ENCODE data around the gene ASS1. TPM values are rescaled to one million over a fixed set of nuclear protein-coding genes. Genes with fewer than 3 reads are reported as not detected.

Gene ASS1
- total RNA-seq, 1 donor from 2014 or later = 84.8 TPM

DNA sequence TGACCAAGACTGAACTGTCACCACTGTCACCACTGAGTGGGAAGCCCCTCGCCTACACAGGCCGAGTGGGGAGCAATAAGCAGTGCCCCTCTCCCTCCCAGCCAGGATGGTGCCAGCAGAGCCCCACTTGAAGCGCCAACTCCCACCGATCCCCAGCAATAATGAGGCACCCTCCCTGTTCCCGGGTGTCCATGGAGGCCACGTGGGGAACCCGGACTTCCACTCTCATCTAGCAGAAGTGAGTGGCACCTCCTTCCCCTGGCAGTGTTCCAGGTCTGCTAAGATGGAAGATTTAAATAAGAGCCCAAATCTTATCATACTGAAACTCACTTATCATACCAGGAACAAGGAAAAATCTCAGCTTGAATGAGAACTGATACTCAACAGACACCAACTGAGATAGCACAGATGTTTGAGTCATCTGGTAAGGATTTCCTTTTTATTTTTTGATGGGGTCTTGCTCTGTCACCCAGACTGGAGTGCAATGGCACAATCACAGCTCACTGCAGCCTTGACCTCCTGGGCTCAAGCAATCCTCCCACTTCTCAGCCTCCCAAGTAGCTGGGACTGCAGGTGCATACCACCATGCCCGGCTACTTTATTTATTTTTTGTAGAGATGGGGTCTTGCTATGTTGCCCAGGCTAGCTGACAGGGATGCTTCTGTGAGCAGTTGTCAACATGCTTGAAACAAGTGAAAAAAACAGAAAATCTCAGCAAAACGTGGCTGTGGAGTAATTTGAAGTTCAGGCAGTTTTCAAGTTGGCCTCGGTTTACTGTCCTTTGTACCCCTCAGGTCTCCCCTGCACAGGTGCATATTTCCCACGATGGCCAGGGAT, 29.6 kb upstream of the ASS1 start:
- DNase-seq (ENCODE audit: missing footprints) (no peak), ATAC-seq (no peak)
- intact Hi-C loops (cut with DNase I) = no loop called here

DNA sequence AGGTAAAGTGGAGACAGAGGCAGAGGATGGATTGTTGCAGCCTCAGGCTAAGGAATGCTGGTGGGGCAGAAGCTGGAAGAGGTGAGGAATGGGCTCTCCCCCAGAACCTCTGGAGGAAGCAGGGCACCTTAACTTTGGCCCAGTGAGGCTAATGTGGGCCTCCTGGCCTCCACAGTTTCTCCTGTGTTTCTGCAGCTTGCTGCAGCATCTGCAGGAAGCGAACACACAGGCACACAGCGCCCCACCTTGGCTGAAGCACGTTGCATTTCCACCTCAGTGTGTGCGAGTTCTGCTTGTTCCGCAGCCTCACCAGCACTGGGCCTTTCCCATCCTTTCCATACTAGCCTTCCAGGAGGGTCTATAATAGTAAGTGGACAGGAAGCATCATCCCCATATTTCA, 27.2 kb upstream of the ASS1 start:
- DNase-seq (ENCODE audit: missing footprints) (no peak), ATAC-seq (no peak)
- intact Hi-C loops (cut with DNase I) = no loop called here

DNA sequence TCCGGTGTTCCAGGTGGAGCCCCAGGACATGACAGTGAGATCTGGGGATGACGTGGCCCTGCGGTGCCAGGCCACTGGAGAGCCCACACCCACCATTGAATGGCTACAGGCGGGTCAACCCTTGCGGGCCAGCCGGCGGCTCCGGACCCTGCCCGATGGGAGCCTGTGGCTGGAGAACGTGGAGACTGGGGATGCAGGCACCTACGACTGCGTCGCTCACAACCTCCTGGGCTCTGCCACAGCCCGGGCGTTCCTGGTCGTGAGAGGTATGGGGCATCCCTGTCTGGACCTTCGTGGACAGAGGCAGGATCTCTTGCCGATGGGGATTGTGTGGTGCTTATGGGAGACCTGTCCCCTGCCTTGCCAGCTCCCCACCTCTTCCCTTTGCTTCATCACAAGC, 26.0 kb upstream of the ASS1 start:
- DNase-seq (ENCODE audit: missing footprints) = peak; percentile 27
- intact Hi-C loops (cut with DNase I) = no loop called here
- ATAC-seq = no peak

DNA sequence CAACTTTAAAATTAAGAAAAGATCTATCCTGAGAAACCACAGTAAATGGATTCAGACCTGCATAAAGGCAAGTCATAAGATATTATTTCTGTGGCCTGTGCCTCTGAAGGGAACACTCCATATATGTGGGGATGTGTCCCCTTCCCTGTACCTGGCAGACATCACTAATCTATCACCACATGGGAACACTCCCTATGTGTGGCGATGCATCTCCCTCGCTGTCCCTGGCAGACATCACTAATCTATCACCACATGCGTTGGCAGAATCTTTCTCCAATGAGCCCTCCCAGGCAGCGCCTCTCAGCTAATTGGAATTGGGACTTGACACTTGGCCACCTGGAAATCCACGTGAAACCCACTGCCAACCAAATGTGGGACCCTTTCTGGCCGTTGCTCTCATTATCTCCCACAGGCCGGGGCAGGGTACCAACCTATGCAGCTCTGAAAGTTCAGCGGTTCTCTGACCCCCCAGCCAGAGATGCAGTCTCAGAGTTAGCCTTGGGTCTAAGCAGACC, 25.2 kb upstream of the ASS1 start:
- intact Hi-C loops (cut with DNase I) = no loop called here
- peak; percentile 41 for DNase-seq (ENCODE audit: missing footprints)
- no peak for ATAC-seq

DNA sequence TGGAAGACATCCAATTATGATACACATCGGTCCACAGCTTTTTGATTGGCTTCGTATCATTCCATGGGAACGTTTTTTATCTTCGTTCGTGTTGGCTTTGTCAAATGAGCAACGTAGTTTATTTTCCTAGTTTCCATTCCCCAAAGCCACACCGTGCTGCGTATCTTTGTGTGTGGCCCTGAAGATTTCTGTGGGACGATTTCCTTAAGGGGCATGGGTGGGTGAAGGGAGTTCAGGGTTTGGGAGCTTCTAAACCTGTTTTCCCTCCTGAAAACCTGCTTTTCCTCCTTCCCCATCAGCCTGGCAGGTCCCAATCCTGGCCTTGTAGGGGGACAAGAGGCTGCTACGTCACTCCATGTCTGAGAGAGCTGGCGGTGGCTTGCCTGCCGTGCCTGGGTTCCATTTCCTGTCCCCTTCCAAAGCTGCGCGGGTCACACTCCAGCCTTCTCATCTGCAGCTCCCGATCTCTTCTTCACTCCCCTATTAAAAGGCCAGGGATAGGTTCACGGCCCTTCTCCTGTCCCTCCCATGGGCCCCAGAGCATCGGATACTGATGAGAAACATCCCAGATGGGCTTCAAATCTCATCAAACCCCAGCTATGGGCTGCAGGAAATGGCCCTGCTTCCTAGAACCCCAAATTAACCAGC, 23.5 kb upstream of the ASS1 start:
- no peak for ATAC-seq
- DNase-seq (ENCODE audit: missing footprints) = peak; percentile 42
- intact Hi-C loops (cut with DNase I) = no loop called here

DNA sequence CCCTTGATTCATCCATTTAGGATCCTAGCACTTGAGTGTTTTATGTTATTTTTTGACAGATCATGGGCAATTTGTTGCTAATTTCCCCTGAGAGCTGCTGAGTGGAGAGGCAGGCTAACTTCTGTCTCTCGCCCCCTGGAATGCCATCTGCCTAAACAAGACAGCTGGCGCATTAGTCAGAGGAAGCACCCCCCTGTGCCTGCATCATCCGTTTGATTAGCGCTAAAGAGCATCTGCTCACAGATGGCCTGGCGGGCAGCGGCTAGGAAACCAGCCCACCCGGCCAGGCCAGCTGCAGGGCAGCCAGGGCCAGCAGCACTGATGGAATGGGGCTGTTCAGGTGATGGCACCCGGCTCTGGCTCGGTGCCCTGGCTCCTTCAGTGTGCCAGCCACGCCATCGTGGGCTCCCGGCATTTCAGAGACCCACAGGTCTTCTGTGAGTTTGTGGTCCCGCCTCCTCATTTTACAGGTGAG, 22.9 kb upstream of the ASS1 start:
- intact Hi-C loops (cut with DNase I) = no loop called here
- ATAC-seq = no peak
- DNase-seq (ENCODE audit: missing footprints) = peak; percentile 53

DNA sequence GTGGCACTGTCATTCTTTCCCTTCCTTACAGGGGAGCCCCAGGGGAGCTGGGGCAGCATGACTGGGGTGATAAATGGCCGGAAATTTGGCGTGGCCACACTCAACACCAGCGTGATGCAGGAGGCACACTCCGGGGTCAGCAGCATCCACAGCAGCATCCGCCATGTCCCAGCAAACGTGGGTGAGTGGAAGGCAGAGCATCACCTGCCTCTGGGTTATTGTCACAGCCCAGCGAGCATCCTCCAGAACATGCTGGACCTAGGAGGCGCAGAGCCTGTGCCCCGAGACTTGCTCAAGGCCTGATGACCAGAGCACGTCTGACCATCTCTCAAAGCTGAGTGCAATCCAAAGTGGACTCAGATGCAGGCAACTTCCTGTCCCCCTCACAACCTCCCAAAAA, 22.2 kb upstream of the ASS1 start:
- ATAC-seq (no peak), DNase-seq (ENCODE audit: missing footprints) (peak; percentile 15)
- intact Hi-C loops (cut with DNase I) = no loop called here

DNA sequence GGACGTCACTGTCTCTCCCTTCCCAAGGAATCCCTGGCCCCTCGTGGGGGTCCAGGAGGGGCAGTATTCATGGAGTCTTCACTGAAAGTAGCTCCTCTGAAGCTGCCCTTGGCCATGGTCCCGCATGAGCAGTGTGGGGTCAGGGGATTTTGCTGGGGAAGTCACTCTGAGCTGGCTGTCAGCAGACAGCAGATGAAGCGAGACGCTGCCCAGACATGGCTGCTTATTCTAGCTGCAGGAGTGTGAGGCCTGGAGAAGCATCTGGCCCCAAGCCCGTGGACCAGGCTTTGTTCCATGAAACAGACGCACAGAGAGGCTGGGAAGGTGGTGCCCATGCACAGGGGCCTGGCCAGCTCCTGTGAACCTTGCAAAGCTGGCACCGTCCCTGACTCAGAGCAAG, 21.5 kb upstream of the ASS1 start:
- intact Hi-C loops (cut with DNase I) = no loop called here
- ATAC-seq (peak; percentile 90), DNase-seq (ENCODE audit: missing footprints) (peak; percentile 79)

DNA sequence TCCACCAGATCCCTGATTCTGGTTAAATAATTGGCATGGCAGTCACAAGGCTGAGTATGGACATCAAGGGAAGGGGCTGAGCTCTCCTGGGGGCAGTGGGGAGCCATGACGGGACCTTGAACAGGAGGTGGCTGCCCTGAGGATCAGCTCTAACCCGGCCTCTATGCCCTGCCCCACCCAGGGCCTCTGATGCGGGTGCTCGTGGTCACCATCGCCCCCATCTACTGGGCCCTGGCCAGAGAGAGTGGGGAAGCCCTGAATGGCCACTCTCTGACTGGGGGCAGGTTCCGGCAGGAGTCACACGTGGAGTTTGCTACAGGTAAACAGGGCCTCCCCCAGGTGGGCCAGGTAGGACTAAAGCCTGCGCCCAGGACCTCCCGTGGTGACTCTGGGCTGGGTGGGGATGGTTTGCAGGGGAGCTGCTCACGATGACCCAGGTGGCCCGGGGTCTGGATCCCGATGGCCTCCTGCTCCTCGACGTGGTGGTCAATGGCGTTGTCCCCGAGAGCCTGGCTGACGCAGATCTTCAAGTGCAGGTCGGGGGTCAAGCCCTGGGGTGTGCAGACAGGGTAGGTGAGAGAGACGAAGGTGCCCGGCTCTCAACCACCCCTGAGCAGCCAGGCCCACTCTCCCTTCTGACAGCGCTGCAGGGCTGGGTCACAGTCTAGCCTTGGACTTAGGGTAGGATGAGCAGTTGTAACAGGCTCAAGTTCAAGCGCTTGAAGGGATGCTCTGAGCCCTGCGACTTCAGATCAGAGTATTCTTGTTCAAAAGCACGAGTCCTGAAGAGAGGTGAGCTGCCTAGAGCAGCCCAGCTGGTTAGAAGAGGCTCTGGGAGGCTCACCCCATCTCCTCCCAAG, 19.9 kb upstream of the ASS1 start:
- DNase-seq (ENCODE audit: missing footprints) = peak; percentile 68
- intact Hi-C loops (cut with DNase I) = no loop called here
- no peak for ATAC-seq

DNA sequence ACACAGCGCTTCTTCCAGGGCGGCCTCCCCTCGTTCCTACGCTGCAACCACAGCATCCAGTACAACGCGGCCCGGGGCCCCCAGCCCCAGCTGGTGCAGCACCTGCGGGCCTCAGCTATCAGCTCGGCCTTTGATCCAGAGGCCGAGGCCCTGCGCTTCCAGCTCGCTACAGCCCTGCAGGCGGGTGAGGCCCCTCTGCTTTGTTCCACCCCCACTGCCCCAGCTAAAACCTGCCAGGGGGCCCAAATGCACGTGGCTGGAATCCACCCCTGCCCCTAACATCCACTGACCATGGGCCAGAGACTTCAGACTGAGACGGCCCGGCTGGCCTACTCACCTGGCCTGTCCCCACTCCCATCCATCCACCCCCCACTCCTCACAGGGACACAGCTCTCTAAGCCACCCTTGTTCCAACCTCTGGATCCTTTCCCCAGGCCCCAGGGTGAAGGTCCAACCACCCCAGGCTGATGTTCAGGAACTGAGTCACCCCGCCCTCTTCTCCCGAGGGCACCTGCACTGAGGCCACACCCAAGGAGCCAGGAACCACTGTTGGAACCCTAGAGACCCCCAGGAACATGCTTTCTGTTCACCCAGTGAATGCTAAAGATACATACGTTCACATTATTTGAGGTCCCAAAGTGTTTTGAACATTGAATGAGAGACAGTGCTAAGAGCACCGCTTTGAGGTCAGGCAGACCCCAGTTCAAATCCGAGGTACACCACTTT, 18.9 kb upstream of the ASS1 start:
- peak; percentile 58 for DNase-seq (ENCODE audit: missing footprints)
- no peak for ATAC-seq
- intact Hi-C loops (cut with DNase I) = no loop called here

DNA sequence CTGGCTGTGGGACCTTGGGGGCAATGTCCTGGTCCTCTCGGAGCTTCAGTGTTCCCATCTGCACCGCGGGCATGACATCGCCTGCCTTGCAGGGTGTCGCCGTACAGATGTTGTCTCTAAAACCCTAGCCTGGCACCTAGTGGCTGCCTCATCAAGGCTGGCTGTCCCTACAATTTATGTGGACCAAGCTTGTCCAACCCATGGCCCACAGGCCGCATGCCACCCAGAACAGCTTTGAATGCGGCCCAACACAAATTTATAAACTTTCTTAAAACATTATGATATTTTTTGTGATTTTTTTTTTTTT, 18.3 kb upstream of the ASS1 start:
- no peak for ATAC-seq
- intact Hi-C loops (cut with DNase I) = no loop called here

DNA sequence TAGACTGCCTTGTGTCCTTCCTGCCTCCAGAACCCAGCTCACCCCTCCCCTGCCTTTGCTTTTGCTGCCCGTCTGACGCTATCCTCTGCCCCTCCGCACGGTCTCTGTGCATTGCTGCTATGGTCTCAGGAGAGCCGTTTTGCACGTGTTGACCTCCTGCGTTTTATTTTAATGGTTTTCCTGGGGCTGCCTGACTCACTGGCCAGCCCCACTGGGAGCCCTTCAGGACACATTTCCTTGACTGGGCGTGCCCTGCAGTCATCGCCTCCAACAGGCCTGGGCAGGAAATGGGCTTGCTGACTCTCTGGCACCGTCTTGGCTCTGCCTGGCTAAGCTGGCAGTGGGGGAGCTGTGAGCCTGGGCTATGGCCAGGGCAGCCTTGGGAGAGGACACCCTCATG, 17.9 kb upstream of the ASS1 start:
- DNase-seq (ENCODE audit: missing footprints) (peak; percentile 67), ATAC-seq (peak; percentile 12)
- intact Hi-C loops (cut with DNase I) = no loop called here

More for the DNA sequence above, 18.3 kb upstream of the ASS1 start:
- DNase-seq (ENCODE audit: missing footprints) = peak; percentile 4

DNA sequence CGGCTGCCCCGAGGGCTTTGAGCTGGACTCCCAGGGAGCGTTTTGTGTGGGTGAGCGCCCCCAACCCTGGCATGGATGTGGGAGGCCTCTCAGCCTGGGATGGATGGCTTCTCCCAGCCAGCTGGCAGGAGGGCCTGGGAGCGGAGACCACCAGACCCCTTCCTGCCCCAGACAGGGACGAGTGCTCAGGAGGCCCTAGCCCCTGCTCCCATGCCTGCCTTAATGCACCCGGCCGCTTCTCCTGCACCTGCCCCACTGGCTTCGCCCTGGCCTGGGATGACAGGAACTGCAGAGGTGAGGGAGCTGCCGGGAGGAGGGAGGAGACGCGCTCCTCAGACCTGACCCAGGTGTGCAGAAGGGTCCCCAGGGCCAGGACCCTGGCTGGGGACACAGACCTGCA, 17.4 kb upstream of the ASS1 start:
- intact Hi-C loops (cut with DNase I) = no loop called here

DNA sequence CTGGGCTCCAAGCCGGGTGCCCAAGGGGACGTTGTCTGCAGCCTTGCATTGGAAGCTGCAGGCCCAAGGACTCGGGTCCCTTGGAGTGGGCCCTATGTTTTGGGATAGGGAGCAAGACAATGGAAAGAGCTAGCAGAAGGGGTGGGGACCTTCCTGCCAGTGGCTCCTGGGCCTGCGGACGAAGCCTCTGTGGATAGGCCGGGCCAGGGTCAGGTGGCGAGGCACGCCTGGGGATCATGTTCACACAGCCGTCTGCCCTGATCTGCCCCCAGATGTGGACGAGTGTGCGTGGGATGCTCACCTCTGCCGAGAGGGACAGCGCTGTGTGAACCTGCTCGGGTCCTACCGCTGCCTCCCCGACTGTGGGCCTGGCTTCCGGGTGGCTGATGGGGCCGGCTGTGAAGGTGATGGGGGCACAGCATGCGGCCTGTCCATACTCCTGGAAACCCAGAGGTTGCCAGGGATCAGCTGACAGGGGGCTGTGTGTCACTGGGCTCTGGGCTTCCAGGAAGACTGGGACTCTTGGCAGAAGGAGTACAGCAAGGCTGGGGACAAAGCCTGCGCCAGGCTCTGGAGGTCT, 16.6 kb upstream of the ASS1 start:
- DNase-seq (ENCODE audit: missing footprints) (peak; percentile 63), ATAC-seq (no peak)
- intact Hi-C loops (cut with DNase I) = no loop called here

More for the DNA sequence above, 17.4 kb upstream of the ASS1 start:
- DNase-seq (ENCODE audit: missing footprints) = no peak
- ATAC-seq = no peak

DNA sequence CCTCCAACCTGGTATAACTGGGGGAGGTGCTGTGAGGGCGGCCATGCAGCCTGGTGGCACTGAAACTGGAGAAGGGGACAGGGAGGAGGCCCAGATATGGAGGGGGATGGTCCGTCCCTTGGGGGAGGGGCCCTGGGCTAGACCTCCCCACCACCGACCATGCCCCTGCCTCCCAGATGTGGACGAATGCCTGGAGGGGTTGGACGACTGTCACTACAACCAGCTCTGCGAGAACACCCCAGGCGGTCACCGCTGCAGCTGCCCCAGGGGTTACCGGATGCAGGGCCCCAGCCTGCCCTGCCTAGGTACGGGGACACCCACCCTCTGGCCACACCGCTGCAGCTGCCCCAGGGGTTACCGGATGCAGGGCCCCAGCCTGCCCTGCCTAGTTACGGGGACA, 15.4 kb upstream of the ASS1 start:
- intact Hi-C loops (cut with DNase I) = no loop called here
- ATAC-seq (no peak), DNase-seq (ENCODE audit: missing footprints) (peak; percentile 31)

DNA sequence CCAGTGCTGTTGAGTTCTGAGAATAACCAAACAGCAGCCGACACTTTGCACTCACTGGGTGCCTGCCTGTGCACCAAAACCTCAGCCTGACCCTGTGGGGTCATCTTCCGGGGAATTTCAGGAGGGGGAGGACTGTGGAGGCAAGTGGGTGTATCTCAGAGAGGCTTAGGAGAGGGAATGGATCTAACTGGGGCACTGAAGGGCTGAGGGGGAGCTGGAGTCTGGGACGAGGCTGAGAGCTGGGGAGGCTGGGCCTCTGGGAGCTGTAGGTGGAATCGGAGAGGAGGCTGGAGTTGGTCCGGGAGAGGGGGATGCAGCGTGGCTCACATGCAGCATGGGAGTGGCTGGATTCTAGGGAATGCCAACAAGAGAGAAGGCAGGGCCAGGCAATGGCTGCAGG, 14.9 kb upstream of the ASS1 start:
- intact Hi-C loops (cut with DNase I) = loop anchor here (5.0 kb wide), 1 partner anchor 188 kb away; no protein-coding TSS in a partner anchor
- ATAC-seq (no peak), DNase-seq (ENCODE audit: missing footprints) (peak; percentile 32)

DNA sequence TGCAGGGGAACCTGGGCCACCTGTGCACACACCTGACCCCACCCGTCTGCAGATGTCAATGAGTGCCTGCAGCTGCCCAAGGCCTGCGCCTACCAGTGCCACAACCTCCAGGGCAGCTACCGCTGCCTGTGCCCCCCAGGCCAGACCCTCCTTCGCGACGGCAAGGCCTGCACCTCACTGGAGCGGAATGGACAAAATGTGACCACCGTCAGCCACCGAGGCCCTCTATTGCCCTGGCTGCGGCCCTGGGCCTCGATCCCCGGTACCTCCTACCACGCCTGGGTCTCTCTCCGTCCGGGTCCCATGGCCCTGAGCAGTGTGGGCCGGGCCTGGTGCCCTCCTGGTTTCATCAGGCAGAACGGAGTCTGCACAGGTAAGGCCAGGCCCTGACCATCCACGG, 14.5 kb upstream of the ASS1 start:
- intact Hi-C loops (cut with DNase I) = loop anchor here (5.0 kb wide), 1 partner anchor 188 kb away; no protein-coding TSS in a partner anchor
- ATAC-seq (no peak), DNase-seq (ENCODE audit: missing footprints) (peak; percentile 55)
